Measurements from ENCODE around the gene RNASET2. TPM values are rescaled to one million over a fixed set of nuclear protein-coding genes. Genes with fewer than 3 reads are reported as not detected.

Gene RNASET2
- total and polyA plus RNA-seq, 10 of the 15 experiments (the other 5 are each of a cell fraction or from before 2014, with no cell fraction given) = 5.5 to 225 (median 50.2) TPM

- TF ChIP-seq MLLT1 (IDR thresholded peaks at IDR 0.05) (peak; percentile 60; the same call in 1 of the 2 replicates), SKIL (IDR thresholded peaks at IDR 0.05; ENCODE audit: low read depth, poor library complexity, severe bottlenecking) (peak; percentile 27), POLR2AphosphoS5 (IDR thresholded peaks at IDR 0.05; ENCODE audit: low read length) (peak; percentile 62), SMARCA5 (IDR thresholded peaks at IDR 0.05) (peak; percentile 68), IKZF2 (IDR thresholded peaks at IDR 0.05) (peak; percentile 87 to 90), SPI1 (IDR thresholded peaks at IDR 0.05; ENCODE audit: borderline replicate concordance, insufficient read depth, low read depth, low read length) (peak; percentile 65), RUNX3 (IDR thresholded peaks at IDR 0.05; ENCODE audit: low read length) (peak; percentile 29), BCL3 (IDR thresholded peaks at IDR 0.05; ENCODE audit: borderline replicate concordance, insufficient read depth, low read depth, low read length, poor library complexity, severe bottlenecking) (peak; percentile 96), REST (IDR thresholded peaks at IDR 0.05; ENCODE audit: low read depth, low read length) (0 out of 2 replicates have a peak, but pooled peaks have one; percentile 40), IRF5 (IDR thresholded peaks at IDR 0.05; ENCODE audit: borderline replicate concordance) (peak; percentile 59; the same call in 1 of the 2 replicates), HDGF (IDR thresholded peaks at IDR 0.05) (peak; percentile 67; the same call in 1 of the 2 replicates), SIN3A (IDR thresholded peaks at IDR 0.05; ENCODE audit: low read depth, low read length) (peak; percentile 33; the same call in 1 of the 2 replicates)
Measured at GRCh38 chr6:166955121-166955864, 1.1 kb downstream of the RNASET2 start (continued).

Measured in GM12878 (cell line).